NOMO-1 treated with dmso at 0.1 percent for 144 hours (cell line): ENCODE results near the gene ZNF691.
"Not testable (repeated sequence)": the region's sequence is repeated elsewhere in the genome, so short reads cannot be mapped to it uniquely, and the experiment has no call there.

Experiments used
- DNase-seq: peaks from one replicate; lab custom pipeline; 2025; ENCODE audit not compliant: unreplicated experiment; lab: John Stamatoyannopoulos, UW

Gene ZNF691

DNA sequence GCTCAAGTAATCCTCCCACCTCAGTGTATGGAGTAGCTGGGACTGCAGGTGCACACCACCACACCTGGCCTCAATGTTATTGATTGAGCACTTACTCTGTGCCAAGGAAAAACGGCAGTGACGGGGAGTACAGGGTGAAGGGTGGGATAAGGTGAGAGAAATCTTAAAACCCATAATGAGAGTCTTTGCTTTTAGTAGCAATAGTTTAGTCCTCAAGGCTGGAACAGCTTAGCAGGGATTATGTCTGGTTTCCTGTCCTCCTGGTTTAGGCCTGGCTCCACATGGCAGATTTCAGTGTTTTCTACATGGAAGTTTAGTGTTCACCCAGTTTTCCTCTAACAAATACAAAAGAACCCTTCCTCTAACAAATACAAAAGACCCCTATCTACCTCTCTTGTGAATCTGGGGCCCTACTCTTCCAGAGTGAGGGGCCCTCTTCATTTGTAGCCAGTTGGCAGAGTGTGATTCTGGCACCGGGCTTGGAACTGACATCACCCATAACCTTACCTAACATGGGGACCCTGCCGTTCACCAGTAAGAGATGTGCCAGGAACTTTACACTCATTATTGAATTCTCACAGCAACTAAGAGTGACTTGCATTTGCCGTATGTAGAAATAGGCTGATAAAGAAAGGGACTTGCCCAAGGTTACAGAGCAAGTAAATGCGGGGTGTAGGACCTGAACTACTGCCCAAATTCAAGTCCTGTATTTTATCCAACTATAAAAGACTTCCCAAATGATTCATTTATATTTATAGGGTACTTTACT is 6.9 kb downstream of the ZNF691 start:
- DNase-seq: no peak

GRCh38 chr1:42856554-42856953 is 10.1 kb downstream of the ZNF691 start:
- DNase-seq: not testable (repeated sequence)

DNA sequence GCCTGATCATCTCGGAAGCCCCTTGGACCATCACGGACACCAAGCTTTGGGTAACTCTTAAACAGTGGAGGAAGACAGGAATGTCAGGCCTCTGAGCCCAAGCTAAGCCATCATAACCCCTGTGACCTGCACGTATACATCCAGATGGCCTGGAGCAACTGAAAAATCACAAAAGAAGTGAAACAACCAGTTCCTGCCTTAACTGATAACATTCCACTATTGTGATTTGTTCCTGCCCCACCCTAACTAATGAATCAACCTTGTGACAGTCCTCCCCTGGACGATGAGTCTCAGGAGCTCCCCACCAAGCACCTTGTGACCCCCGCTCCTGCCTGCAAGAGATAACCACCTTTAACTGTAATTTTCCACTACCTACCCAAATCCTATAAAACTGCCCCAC is 13.0 kb downstream of the ZNF691 start:
- DNase-seq: not testable (repeated sequence)

GRCh38 chr1:42860339-42861013 is 14.1 kb downstream of the ZNF691 start:
- DNase-seq: no peak

DNA sequence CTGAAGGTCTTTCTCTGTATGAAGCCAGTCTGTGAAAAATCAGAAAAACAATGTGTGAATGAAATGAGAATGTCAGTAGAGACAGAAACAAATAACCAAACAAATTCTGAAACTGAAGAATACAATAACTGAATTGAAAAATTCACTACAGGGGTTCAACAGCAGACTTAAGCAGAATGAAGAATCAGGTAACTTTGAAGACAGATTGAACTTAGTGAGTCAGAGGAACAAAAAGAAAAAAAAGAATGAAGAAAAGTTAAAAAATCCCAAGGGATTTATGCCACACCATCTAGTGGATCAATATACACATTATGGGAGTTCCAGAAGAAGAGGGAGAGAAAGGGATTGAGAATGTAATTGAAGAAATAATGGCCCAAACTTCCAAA is 14.6 kb downstream of the ZNF691 start:
- no peak for DNase-seq

DNA sequence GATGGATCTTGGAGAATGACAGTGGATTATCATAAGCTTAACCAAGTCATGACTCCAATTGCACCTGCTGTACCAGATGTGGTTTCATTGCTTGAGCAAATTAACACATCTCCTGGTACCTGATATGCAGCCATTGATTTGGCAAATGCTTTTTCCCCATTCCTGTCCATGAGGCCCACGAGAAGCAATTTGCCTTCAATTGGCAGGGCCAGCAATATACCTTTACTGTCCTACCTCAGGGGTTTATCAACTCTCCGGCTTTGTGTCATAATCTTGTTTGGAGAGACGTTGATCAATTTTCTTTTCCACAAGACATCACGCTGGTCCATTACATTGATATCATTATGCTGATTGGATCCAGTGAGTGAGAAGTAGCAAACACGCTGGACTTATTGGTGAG is 20.1 kb downstream of the ZNF691 start:
- no peak for DNase-seq

GRCh38 chr1:42868466-42868865 is 22.1 kb downstream of the ZNF691 start:
- not testable (repeated sequence) for DNase-seq

- DNase-seq: not testable (repeated sequence)
Measured at GRCh38 chr1:42869254-42869653, 22.8 kb downstream of the ZNF691 start.

GRCh38 chr1:42869751-42870150 is 23.3 kb downstream of the ZNF691 start:
- not testable (repeated sequence) for DNase-seq

DNA sequence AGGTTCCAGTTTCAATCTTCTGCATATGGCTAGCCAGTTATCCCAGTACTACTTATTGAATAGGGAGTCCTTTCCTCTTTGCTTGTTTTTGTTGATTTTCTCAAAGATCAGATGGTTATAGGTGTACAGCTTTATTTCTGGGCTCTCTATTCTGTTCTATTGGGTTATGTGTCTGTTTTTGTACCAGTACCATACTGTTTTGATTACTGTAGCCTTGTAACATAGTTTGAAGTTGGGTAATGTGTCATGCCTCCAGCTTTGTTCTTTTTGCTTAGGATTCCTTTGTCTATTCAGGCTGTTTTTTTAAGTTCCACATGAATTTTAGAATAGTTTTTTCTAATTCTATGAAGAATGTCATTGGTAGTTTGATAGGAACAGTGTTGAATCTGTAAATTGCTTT is 26.7 kb downstream of the ZNF691 start:
- not testable (repeated sequence) for DNase-seq

DNA sequence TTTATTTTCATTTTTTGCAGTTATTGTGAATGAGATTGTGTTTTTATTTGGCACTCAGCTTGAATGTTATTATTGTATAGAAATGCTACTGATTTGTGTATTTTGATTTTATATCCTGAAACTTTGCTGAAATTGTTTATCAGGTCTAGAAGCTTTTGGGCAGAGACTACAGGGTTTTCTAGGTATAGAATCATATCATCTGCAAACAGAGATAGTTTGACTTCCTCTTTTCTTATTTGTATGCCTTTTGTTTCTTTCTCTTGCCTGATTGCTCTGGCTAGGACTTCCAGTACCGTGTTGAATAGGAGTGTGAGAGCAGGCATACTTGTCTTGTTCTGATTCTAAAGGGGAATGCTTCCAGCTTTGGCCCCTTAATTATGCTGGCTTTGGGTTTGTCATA is 27.3 kb downstream of the ZNF691 start:
- no peak for DNase-seq

DNA sequence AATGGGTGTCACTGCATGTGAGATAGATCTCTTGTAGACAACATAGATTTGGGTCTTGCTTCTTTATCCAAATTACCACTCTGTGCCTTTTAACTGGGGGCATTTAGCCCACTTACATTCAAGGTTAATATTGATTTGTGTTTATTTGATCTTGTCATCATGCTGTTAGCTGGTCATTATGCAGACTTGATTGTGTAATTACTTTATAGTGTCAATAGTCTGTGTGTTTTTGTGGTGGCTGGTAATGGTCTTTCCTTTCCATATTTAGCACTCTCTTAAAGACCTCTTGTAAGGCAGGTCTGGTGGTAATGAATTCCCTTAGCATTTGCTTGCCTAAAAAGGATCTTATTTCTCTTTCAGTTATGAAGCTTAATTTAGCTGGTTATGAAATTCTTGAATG is 29.6 kb downstream of the ZNF691 start:
- no peak for DNase-seq

- DNase-seq: no peak
Measured at GRCh38 chr1:42877380-42877779, 31.0 kb downstream of the ZNF691 start.

GRCh38 chr1:42880384-42880783 is 34.0 kb downstream of the ZNF691 start:
- DNase-seq: no peak

GRCh38 chr1:42886046-42886739 is 39.8 kb downstream of the ZNF691 start:
- no peak for DNase-seq

GRCh38 chr1:42886800-42887199 is 40.4 kb downstream of the ZNF691 start:
- DNase-seq: no peak

DNA sequence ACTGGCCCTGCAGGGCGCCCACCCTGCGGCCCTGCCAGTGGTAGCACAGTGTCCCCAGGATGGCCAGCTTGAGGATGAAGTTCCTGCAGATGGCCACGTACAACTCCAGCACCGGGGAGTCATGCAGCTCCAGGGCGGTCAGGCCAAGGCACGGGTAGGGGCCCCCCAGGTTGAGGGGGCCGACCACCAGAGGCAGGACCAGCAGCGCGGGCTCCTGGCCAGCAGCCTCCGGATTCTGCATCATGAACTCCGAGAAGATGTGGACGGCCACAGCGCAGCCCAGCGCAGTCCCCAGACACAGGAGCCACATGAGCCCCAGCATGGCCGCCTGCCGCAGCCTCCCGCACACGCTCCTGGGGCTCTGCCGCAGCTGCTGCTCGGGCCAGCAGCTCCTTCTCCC is 41.0 kb downstream of the ZNF691 start:
- DNase-seq: no peak

DNA sequence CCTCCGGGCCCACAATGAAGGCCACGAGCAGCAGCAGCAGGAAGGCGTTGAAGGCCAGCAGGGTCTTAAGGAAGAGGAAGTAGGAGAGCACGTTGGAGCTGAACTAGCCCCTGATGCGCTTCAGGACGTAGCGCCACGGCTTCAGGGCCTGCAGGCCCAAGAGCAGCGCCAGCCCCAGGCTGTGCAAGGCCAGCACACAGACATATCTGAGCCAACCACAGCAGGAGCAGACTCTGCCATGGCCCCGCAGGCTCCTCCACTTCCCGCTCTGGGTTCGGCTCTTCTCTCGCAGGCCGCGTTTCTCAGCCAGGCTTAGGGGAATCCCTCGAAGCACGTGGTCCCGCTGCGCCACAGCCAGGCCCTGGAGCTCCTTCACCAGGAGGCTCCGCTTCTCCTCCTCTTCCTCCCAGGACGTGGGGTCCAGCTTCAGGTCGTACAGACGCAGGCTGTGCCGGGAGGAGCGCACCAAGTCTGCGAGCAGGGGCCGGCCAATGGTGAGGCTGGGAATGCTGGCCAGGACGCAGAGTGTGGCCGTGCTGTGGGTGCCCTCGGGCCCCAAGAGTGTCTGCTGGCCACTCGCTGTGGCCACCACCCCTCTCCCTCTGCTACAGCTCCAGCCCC is 41.7 kb downstream of the ZNF691 start:
- DNase-seq: no peak

DNA sequence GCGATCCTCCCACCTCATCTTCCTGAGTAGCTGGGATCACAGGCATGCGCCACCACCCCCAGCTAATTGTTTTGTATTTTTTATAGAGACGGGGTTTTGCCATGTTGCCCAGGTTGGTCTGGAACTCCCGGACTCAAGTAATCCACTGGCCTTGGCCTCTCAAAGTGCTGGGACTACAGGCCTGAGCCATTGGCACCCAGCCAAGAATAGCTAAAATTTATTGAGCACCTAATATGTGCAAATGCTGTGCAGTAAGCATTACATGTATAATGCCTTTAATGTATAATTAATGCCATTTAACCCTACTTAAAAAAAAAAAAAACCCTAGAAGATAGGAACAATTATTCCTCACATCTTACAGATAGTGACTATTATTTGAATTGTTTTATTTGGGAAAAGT is 42.9 kb downstream of the ZNF691 start:
- no peak for DNase-seq

- no peak for DNase-seq
Measured at GRCh38 chr1:42891465-42892138, 45.2 kb downstream of the ZNF691 start.

DNA sequence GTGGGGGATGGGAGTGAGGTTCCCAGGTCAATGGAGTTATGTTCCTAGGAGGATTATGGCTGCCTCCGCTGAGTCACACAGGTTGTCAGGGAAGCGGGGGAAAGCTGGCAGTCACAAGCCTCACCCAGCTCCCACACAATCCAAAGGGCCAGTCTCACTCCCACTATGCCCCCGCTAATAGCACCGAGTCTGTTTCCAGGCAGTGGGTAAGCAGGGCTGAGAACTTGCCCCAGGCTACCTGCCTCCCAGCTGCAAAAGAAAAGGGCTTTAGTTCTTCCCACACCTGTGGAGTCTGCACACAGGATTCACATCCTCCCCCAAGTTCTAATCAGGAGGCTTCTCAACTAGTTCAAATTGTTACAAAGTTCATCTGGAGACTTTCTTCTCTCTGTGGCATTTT is 53.5 kb downstream of the ZNF691 start:
- DNase-seq: not testable (repeated sequence)
